Caco-2 (cell line): ENCODE data around the gene RCSD1. TPM values are rescaled to one million over a fixed set of nuclear protein-coding genes. Genes with fewer than 3 reads are reported as not detected.
"Not testable (repeated sequence)": the region's sequence is repeated elsewhere in the genome, so short reads cannot be mapped to it uniquely, and the experiment has no call there.

ENCODE experiments used
- BruUV-seq: library from RNA; stranded (reverse); fragments of 400-500 nt; replicated peaks from 2 replicates; lab custom pipeline; 2021; lab: Mats Ljungman, UMichigan
- CTCF ChIA-PET: fragments of 300-600 bp; sonication (Branson Sonifier 250); formaldehyde crosslinking; loops from one replicate; lab custom pipeline; 2022; ENCODE audit warnings: antibody characterized with exemption; lab: Charles Lee
- POLR2A ChIA-PET: fragments of 300-600 bp; sonication (Branson Sonifier 250); formaldehyde crosslinking; loops from one replicate; lab custom pipeline; 2022; ENCODE audit warnings: antibody characterized with exemption; lab: Charles Lee
- DNase-seq, 2 experiments: peaks; one replicate each; pipeline versions ENCODE4 v3.0.0 to v3.0.0-alpha.2; 2020 to 2022
- H3K27me3 ChIP-seq: replicated peaks from 2 replicates; pipeline ENCODE4 v1.6.0; 2011; ENCODE audit warnings: low read length; ENCODE audit not compliant: control insufficient read depth, insufficient read depth
- H3K36me3 ChIP-seq: 2 replicates; pipeline ENCODE4 v1.5.1; 2011; ENCODE audit warnings: low read length; ENCODE audit not compliant: control insufficient read depth, insufficient read depth
- H3K4me1 ChIP-seq: fragments of 250-450 bp; sonication (Bioruptor Pico); 2 replicates; pipeline ENCODE4 v1.5.1; 2020; ENCODE audit warnings: mild to moderate bottlenecking
- H3K4me3 ChIP-seq: 2 replicates; pipeline ENCODE4 v1.5.1; 2011; ENCODE audit warnings: low read depth, mild to moderate bottlenecking, control low read depth, low read length
- H3K9me3 ChIP-seq: fragments of 250-450 bp; sonication (Bioruptor Pico); 2 replicates; pipeline ENCODE4 v1.5.1; 2020; ENCODE audit warnings: mild to moderate bottlenecking, moderate library complexity
- H3K27ac Mint-ChIP-seq: one replicate; pipeline ENCODE4 v1.8.0; 2022; ENCODE audit warnings: mixed read lengths; ENCODE audit not compliant: unreplicated experiment
- H3K27me3 Mint-ChIP-seq: one replicate; pipeline ENCODE4 v1.8.0; 2022; ENCODE audit warnings: mixed read lengths; ENCODE audit not compliant: insufficient read depth, unreplicated experiment
- H3K36me3 Mint-ChIP-seq: one replicate; pipeline ENCODE4 v1.8.0; 2022; ENCODE audit warnings: mild to moderate bottlenecking, mixed read lengths; ENCODE audit not compliant: insufficient read depth, unreplicated experiment
- H3K4me1 Mint-ChIP-seq: one replicate; pipeline ENCODE4 v1.8.0; 2022; ENCODE audit warnings: low read depth, mixed read lengths; ENCODE audit not compliant: unreplicated experiment
- H3K4me3 Mint-ChIP-seq: one replicate; pipeline ENCODE4 v1.8.0; 2022; ENCODE audit warnings: mild to moderate bottlenecking, moderate library complexity, mixed read lengths; ENCODE audit not compliant: unreplicated experiment
- H3K9me3 Mint-ChIP-seq: one replicate; pipeline ENCODE4 v1.8.0; 2022; ENCODE audit warnings: mixed read lengths; ENCODE audit not compliant: unreplicated experiment
- intact Hi-C: fragments of 100-400 bp; cut with micrococcal nuclease; formaldehyde crosslinking; loops from one replicate; pipeline ENCODE4 v1.10.0; 2022; ENCODE audit not compliant: unreplicated experiment
- total RNA-seq: library from RNA; stranded (reverse); gene quantifications from 2 replicates; pipeline ENCODE4 v1.2.3, GENCODE V29; 2022
- TF ChIP-seq, protein P1 (sequence below), 2 experiments: fragments of 200-600 bp in 1 of 2; IDR thresholded peaks; 1 replicate in 1 of 2; 2 replicates in 1 of 2; pipeline versions ENCODE4 v1.5.1 to v1.8.0; 2011 to 2022; ENCODE audit warnings: antibody characterized with exemption in 1 of 2, control low read depth in 1 of 2, inconsistent platforms in 1 of 2, low read depth in 1 of 2, low read length in 1 of 2, mild to moderate bottlenecking in 1 of 2, moderate library complexity in 1 of 2; ENCODE audit not compliant: insufficient read depth in 1 of 2, severe bottlenecking in 1 of 2, unreplicated experiment in 1 of 2

RCSD1 gene
- total RNA-seq, 1 experiment from 2014 or later = not detected

DNA sequence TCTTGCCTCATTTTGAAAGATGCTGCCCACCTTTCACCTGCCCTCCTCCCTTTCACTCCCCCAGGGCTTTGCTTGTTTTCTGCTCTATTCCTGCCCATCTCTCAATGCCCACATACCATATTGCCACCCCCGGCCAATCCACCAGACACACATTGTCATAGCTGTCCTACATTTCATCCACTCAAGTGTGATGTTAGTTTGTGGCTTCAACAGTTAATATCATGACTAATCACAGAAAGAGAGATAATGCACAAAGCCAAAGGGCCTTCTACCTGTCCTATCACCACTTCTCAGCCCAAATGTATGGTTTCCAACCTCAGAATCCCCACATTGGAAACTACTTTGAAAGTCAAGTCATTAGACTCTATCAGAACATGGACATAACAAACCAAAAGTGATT is 18.0 kb upstream of the RCSD1 start:
- Mint-ChIP-seq H3K9me3 (peaks cover 17% of the 10 kb centered on the region), H3K27me3 (peaks cover 6% of the 10 kb centered on the region), H3K4me3 (no peak overlapping the region), H3K27ac (no peak overlapping the region), H3K4me1 (peaks cover 7% of the 10 kb centered on the region), H3K36me3 (no peaks in the 10 kb centered on the region)
- intact Hi-C loops = loop anchor here (5.0 kb wide), 1 partner anchor 395 kb away; no protein-coding TSS in a partner anchor
- no peak overlapping the region for H3K4me3 ChIP-seq
- BruUV-seq = no TSS peak
- TF ChIP-seq, protein P1, sequence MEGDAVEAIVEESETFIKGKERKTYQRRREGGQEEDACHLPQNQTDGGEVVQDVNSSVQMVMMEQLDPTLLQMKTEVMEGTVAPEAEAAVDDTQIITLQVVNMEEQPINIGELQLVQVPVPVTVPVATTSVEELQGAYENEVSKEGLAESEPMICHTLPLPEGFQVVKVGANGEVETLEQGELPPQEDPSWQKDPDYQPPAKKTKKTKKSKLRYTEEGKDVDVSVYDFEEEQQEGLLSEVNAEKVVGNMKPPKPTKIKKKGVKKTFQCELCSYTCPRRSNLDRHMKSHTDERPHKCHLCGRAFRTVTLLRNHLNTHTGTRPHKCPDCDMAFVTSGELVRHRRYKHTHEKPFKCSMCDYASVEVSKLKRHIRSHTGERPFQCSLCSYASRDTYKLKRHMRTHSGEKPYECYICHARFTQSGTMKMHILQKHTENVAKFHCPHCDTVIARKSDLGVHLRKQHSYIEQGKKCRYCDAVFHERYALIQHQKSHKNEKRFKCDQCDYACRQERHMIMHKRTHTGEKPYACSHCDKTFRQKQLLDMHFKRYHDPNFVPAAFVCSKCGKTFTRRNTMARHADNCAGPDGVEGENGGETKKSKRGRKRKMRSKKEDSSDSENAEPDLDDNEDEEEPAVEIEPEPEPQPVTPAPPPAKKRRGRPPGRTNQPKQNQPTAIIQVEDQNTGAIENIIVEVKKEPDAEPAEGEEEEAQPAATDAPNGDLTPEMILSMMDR (IDR thresholded peaks at IDR 0.05; ENCODE audit: insufficient read depth in 1 of 2, low read depth in 1 of 2, low read length in 1 of 2, severe bottlenecking in 1 of 2, unreplicated experiment in 1 of 2) = no peak
- peaks cover 6% of the 10 kb centered on the region; the same call in 1 of the 2 replicates for H3K4me1 ChIP-seq
- H3K9me3 ChIP-seq = peaks cover 23% of the 10 kb centered on the region
- DNase-seq = no peak
- H3K27me3 ChIP-seq = no peaks in the 10 kb centered on the region
- ChIA-PET POLR2A (no interaction called here), CTCF (no interaction called here)
- H3K36me3 ChIP-seq = no peaks in the 10 kb centered on the region

DNA sequence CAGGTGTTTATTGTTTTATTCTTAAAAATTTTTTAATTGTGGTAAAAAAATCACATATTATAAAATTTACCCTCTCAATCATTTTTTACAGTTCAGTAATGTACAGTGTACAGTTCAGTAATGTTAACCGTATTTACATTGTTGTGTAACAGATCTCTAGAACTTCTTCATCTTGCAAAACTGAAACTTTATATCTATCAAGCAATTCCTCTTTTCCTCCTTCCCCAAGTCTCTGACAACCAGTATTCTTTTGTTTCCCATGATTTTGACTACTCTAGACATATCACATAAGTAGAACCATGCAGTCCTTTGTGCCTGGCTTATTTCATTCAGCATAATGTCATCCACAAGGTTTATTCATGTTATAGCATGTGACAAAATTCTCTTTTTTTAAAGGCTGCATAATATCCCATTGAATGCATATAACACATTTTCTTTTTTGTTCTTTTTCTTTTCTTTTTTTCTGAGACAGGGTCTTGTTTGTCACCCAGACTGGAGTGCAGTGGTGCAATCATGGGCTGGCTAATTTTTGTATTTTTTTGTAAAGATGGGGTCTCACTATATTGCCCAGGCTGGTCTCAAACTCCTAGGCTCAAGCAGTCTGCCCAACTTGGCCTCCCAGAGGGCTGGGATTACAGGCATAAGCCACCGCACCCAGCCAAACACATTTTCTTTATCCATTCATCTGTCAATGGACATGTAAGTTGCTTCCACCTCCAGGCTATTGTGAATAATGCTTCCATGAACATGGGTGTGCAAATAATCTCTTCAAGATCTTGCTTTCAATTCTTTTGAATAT is 17.2 kb upstream of the RCSD1 start:
- CTCF ChIA-PET = no interaction called here
- H3K27ac Mint-ChIP-seq = no peak overlapping the region
- POLR2A ChIA-PET = no interaction called here
- no peak for DNase-seq
- Histone ChIP-seq H3K9me3 (peaks cover 16% of the 10 kb centered on the region), H3K36me3 (no peaks in the 10 kb centered on the region), H3K4me3 (no peak overlapping the region), H3K27me3 (no peaks in the 10 kb centered on the region), H3K4me1 (peaks cover 6% of the 10 kb centered on the region; the same call in 1 of the 2 replicates)
- peaks cover 13% of the 10 kb centered on the region for H3K9me3 Mint-ChIP-seq
- no peak overlapping the region for H3K4me3 Mint-ChIP-seq
- H3K27me3 Mint-ChIP-seq = peaks cover 6% of the 10 kb centered on the region
- no TSS peak for BruUV-seq
- TF ChIP-seq, protein P1 (IDR thresholded peaks at IDR 0.05; ENCODE audit: insufficient read depth in 1 of 2, low read depth in 1 of 2, low read length in 1 of 2, severe bottlenecking in 1 of 2, unreplicated experiment in 1 of 2) = no peak
- intact Hi-C loops = loop anchor here (5.0 kb wide), 1 partner anchor 395 kb away; no protein-coding TSS in a partner anchor
- H3K4me1 Mint-ChIP-seq = peaks cover 7% of the 10 kb centered on the region
- no peaks in the 10 kb centered on the region for H3K36me3 Mint-ChIP-seq

DNA sequence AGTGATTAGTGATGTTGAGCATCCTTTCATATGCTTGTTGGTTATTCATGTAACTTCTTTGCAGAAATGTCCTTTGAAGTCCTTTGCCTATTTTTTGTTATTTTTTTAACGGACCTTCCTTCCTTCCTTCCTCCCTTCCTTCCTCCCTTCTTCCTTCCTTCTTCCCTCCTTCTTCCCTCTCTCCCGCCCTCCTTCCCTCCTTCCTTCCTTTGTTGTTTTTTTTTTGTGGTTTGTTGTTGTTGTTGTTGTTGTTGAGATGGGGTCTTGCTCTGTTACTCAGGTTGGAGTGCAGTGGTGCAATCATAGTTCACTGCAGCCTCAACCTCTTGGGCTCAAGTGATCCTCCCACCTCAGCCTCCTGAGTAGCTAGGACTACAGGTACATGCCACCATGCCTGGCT is 16.0 kb upstream of the RCSD1 start:
- H3K4me1 ChIP-seq, BruUV-seq, H3K36me3 Mint-ChIP-seq, H3K36me3 ChIP-seq, H3K27me3 ChIP-seq, H3K4me3 Mint-ChIP-seq, POLR2A ChIA-PET, H3K27ac Mint-ChIP-seq, H3K27me3 Mint-ChIP-seq, H3K4me3 ChIP-seq, DNase-seq, CTCF ChIA-PET, H3K4me1 Mint-ChIP-seq: not testable (repeated sequence)
- intact Hi-C loops = loop anchor here (5.0 kb wide), 1 partner anchor 393 kb away; no protein-coding TSS in a partner anchor
- H3K9me3 ChIP-seq = peaks cover 12% of the 10 kb centered on the region
- H3K9me3 Mint-ChIP-seq = peaks cover 13% of the 10 kb centered on the region
